Dendritic cell treated with granulocyte-macrophage colony-stimulating factor and Interleukin-4, amounts not matched to agents 40 ng/mL and 50 ng/mL, for 4 days (primary cell): Measurements from ENCODE around the gene IRF2.
"Not testable (repeated sequence)": the region's sequence is repeated elsewhere in the genome, so short reads cannot be mapped to it uniquely, and the experiment has no call there.

Experiments
- H3K27ac Mint-ChIP-seq: one replicate; pipeline ENCODE4 v1.8.0; 2022; ENCODE audit warnings: mild to moderate bottlenecking, mixed read lengths
- H3K27me3 Mint-ChIP-seq: one replicate; pipeline ENCODE4 v1.8.0; 2022; ENCODE audit warnings: mild to moderate bottlenecking, mixed read lengths
- H3K36me3 Mint-ChIP-seq: one replicate; pipeline ENCODE4 v1.8.0; 2022; ENCODE audit warnings: low read depth, mixed read lengths
- H3K4me1 Mint-ChIP-seq: one replicate; pipeline ENCODE4 v1.8.0; 2022; ENCODE audit warnings: low read depth, mixed read lengths
- H3K4me3 Mint-ChIP-seq: one replicate; pipeline ENCODE4 v1.8.0; 2022; ENCODE audit warnings: mild to moderate bottlenecking, moderate library complexity, mixed read lengths
- H3K9me3 Mint-ChIP-seq: one replicate; pipeline ENCODE4 v1.8.0; 2022; ENCODE audit warnings: mixed read lengths
- intact Hi-C: fragments of 100-400 bp; cut with micrococcal nuclease; formaldehyde crosslinking; loops from one replicate; pipeline ENCODE4 v1.15.0; 2022

Gene IRF2

DNA sequence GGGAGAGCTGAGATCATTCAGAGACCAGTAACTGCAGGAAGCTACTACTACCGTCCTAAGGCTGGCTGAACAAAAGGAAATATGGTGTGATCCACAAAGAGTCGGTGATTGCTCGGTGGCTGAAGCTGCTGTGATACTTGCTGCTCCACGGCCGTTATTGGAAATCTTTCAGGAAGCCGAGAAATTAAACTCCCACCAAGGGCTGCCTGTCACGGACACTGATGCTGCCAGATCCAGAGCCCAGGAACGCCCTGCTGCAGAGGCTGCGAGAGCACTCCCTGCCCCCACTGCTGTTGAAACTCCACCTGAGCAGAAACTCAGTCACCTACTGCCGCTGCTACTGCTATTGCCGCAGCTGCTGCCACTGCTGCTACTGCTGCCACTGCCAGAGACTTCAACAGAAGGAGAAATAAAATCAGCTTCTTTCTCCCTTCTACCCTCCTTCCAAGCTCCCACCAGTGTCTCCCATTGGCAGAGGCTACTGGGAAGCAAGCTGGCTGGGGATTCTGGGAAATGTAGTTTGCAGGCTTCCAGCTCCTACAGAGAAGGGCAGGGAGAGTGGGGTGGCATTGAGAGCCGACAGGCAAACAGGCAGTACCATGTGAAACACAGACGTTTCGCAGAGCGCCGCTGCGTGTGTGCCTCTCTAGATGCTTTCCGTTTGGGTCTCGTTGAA lies 130.7 kb downstream of the IRF2 start:
- Mint-ChIP-seq H3K9me3 (no peaks in the 10 kb centered on the region), H3K27me3 (no peaks in the 10 kb centered on the region), H3K4me1 (peaks cover 71% of the 10 kb centered on the region), H3K36me3 (no peaks in the 10 kb centered on the region), H3K4me3 (peak overlapping the region; percentile 84), H3K27ac (peak overlapping the region; percentile 94)
- intact Hi-C loops, result loop anchor here (1.0 to 2.0 kb wide), 2 partner anchors 50 to 75 kb away; no protein-coding TSS in a partner anchor

DNA sequence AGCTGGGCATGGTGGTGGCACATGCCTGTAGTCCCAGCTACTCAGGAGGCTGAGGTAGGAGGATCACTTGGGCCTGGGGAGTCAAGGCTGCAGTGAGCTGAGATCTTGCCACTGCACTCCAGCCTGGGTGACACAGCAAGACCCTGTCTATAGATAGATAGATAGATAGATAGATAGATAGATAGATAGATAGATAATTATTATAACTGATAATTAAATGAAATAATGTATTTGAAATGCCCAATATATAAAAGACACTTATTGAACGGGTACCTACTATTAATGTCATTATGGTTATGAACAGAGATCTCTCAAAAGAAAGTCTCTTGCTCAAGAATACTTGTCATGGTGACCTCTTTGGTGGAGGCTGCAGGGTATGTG lies 131.5 kb downstream of the IRF2 start:
- intact Hi-C loops, result loop anchor here (1.0 kb wide), 1 partner anchor 50 kb away; no protein-coding TSS in a partner anchor
- not testable (repeated sequence) for H3K36me3 Mint-ChIP-seq, H3K9me3 Mint-ChIP-seq, H3K27me3 Mint-ChIP-seq
- Mint-ChIP-seq H3K4me3 (peak overlapping the region; percentile 84), H3K4me1 (peaks cover 64% of the 10 kb centered on the region), H3K27ac (peak overlapping the region; percentile 94)

DNA sequence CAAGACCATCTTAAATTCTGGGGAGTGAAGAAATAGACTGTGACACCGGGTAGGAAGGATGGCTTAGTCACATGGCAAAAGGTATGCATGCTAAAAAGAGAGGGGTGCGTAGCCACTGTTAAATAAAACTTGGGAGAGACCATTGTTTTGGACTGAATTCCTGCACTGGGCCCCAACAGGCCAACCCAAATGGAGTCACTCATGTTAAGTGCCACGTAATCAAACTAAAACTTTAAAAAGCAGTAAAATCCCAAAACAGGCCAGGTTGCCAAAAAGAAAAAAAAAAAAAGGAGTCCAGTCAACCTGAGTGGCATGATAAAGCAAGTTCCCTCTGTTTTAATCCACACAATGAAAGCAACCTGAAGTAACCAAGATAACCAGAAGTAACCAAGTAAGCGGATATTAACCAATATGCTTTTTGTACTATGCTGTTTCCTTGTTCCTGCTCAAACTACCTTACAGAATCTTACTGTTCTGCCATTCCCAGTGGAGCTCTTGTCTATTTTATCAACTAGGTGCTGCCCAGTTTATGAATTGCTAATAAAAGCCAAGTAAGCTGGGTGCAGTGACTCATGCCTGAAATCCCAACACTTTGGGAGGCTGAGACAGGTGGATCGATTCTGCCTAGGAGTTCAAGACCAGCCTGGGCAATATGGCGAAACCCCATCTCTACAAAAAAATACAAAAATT lies 132.0 kb downstream of the IRF2 start:
- H3K27ac Mint-ChIP-seq, result peak overlapping the region; percentile 94
- intact Hi-C loops, result no loop called here
- peaks cover 1% of the 10 kb centered on the region for H3K9me3 Mint-ChIP-seq
- H3K4me1 Mint-ChIP-seq, result peaks cover 58% of the 10 kb centered on the region
- H3K4me3 Mint-ChIP-seq, result no peak overlapping the region
- no peaks in the 10 kb centered on the region for H3K27me3 Mint-ChIP-seq
- H3K36me3 Mint-ChIP-seq, result no peaks in the 10 kb centered on the region

DNA sequence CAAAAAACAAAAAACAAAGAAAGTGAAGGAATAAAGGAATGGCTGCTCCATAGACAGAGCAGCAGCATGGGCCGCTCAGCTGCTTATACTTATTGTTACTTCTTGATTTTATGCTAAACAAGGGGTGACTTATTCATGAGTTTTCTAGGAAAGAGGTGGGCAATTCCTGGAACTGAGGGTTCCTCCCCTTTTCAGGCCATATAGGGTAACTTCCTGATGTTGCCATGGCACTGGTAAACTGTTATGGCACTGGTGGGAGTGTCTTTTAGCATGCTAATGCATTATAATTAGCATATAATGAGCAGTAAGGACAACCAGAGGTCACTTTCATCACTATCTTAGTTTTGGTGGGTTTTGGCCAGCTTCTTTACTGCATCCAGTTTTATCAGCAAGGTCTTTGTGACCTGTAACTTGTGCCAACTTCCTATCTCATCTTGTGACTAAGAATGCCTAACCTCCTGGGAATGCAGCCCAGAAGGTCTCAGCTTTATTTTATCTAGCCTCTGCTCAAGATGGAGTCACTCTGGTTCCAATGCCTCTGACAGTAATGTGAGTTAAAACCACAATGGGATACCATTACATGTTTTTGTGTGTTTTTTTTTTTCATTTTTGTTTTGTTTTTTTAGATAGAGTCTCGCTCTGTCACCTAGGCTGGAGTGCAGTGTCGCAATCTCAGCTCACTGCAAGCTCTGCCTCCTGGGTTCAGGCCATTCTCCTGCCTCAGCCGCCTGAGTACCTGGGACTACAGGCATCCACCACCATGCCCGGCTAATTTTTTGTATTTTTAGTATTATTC lies 134.8 kb downstream of the IRF2 start:
- intact Hi-C loops, result not testable (repeated sequence)

DNA sequence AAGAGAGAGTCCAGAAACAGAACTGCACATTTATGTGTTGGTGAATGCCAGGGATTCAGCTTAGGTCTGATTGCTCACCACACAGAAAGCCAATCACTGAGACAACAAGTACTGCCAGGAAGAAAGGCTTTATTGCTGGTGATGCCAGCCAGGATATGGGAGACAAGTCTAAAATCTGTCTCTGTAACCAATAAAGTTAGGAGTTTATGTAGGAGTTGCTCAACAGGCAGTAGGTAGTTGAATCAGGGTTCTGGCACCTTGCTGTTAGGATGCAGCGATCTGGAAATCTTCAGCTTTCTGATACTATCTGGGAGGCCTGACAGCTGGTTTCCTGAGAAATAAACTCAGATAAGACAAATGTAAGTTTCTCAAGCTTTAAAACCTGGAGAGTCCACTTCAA lies 136.4 kb downstream of the IRF2 start:
- Mint-ChIP-seq H3K4me3 (no peak overlapping the region), H3K4me1 (peaks cover 37% of the 10 kb centered on the region), H3K27me3 (no peaks in the 10 kb centered on the region), H3K36me3 (no peaks in the 10 kb centered on the region), H3K27ac (no peak overlapping the region), H3K9me3 (peaks cover 9% of the 10 kb centered on the region)
- intact Hi-C loops, result no loop called here

More for the DNA sequence above, 134.8 kb downstream of the IRF2 start:
- Mint-ChIP-seq H3K4me1 (peaks cover 44% of the 10 kb centered on the region), H3K27ac (peak overlapping the region; percentile 71)
- H3K27me3 Mint-ChIP-seq, H3K36me3 Mint-ChIP-seq, H3K4me3 Mint-ChIP-seq, H3K9me3 Mint-ChIP-seq: not testable (repeated sequence)
